ENCODE results near the gene LETMD1. TPM values are rescaled to one million over a fixed set of nuclear protein-coding genes. Genes with fewer than 3 reads are reported as not detected.

The LETMD1 gene
- total and polyA plus RNA-seq, 9 of the 15 experiments (the other 6 are each of a cell fraction or from before 2014, with no cell fraction given), result 58.7 to 163 (median 75.4) TPM

DNA sequence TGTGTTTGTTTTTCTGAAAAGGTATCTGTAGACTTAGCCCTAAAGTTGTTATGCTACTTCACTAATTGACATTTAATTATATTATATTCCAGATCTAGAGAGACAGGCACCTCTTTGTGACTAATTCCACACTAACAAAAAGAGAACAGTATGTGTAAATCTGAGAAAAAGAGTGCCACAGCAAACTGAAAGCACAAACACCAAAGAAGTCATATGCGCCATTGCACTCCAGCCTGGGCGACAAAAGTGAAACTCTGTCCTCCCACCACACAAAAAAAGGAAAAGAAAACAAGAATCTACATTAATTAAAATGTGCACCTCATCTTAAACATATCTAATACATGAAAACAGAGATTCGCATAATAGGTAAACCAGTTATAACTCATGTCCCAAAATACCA lies 39.7 kb downstream of the LETMD1 start:
- no peak for DNase-seq (ENCODE audit: extremely low read depth in 1 of 4, low spot score in 3 of 4)
- peaks cover 2 to 13% of the 10 kb centered on the region in 2 experiments; a peak in 2 of 5 replicates for H3K4me1 ChIP-seq (replicated peaks in 1 of 2; ENCODE audit: control insufficient read depth in 2 of 2, insufficient read depth in 2 of 2, low read length in 2 of 2)
- no peak for ATAC-seq
- WGBS (ENCODE audit: insufficient coverage, low coverage, missing lambda C conversion rate), result 94% methylated on average over 3 of the region's 3 CpGs
- H3K79me2 ChIP-seq (ENCODE audit: control insufficient read depth, insufficient read depth, low read length), result peaks cover 4% of the 10 kb centered on the region; the same call in 2 of the 3 replicates
- H3K4me2 ChIP-seq (ENCODE audit: insufficient read depth, low read length), result no peak overlapping the region
- H3K9me1 ChIP-seq (ENCODE audit: control insufficient read depth, insufficient read depth, low read length), result no peaks in the 10 kb centered on the region
- H3K9me3 ChIP-seq (replicated peaks; ENCODE audit: control insufficient read depth, insufficient read depth, low read depth, low read length), result no peaks in the 10 kb centered on the region
- POLR2A ChIA-PET, result no interaction called here
- intact Hi-C loops (cut with micrococcal nuclease), result no loop called here
- in situ Hi-C loops (cut with MboI), result no loop called here
- FAIRE-seq, result no peak
- H3K27me3 ChIP-seq (ENCODE audit: control insufficient read depth in 2 of 2, insufficient read depth in 2 of 2, low read length in 2 of 2), result no peaks in the 10 kb centered on the region; a peak in 1 of 5 replicates
- no peak overlapping the region for H3K4me3 ChIP-seq
- no peak overlapping the region for H2AFZ ChIP-seq (ENCODE audit: low read depth, low read length)
- H3K9ac ChIP-seq (ENCODE audit: insufficient read depth in 1 of 2, low read depth in 2 of 2, low read length in 2 of 2), result no peak overlapping the region
- no peak overlapping the region for H3K27ac ChIP-seq (ENCODE audit: extremely low read depth, low read depth, low read length)
- no peaks in the 10 kb centered on the region for H3K36me3 ChIP-seq (ENCODE audit: control insufficient read depth, insufficient read depth, low read length)
- CTCF ChIA-PET (ENCODE audit: low intra/inter-chr PET ratio), result interaction anchor here (0.6 kb wide), 1 partner anchor 727 kb away, joined by 3 read pairs; no protein-coding TSS in a partner anchor
- TF ChIP-seq ARID4B (CRISPR knock-in tag; IDR thresholded peaks at IDR 0.05), result no peak
- no peak for TF ChIP-seq CREB3L1 (IDR thresholded peaks at IDR 0.05; ENCODE audit: borderline replicate concordance, low read depth)
- TF ChIP-seq ZNF41 (CRISPR knock-in tag; conservative IDR thresholded peaks at IDR 0.05), result no peak
- TF ChIP-seq HMBOX1 (IDR thresholded peaks at IDR 0.05), result no peak
- no peak for TF ChIP-seq MXI1 (IDR thresholded peaks at IDR 0.05; ENCODE audit: low read depth, low read length)
- TF ChIP-seq FOXJ3 (CRISPR knock-in tag; IDR thresholded peaks at IDR 0.05), result no peak
- TF ChIP-seq U2AF1 (optimal IDR thresholded peaks at IDR 0.05; ENCODE audit: low read depth, low read length), result no peak
- no peak for TF ChIP-seq ZNF707 (CRISPR knock-in tag; conservative IDR thresholded peaks at IDR 0.05)
- no peak for TF ChIP-seq FOXK2 (conservative IDR thresholded peaks at IDR 0.05 in 1 of 2, IDR thresholded peaks at IDR 0.05 in 1 of 2; ENCODE audit: low read depth in 2 of 2)
- no peak for TF ChIP-seq MED1 (CRISPR knock-in tag; IDR thresholded peaks at IDR 0.05; ENCODE audit: borderline replicate concordance)
- TF ChIP-seq, protein P1, sequence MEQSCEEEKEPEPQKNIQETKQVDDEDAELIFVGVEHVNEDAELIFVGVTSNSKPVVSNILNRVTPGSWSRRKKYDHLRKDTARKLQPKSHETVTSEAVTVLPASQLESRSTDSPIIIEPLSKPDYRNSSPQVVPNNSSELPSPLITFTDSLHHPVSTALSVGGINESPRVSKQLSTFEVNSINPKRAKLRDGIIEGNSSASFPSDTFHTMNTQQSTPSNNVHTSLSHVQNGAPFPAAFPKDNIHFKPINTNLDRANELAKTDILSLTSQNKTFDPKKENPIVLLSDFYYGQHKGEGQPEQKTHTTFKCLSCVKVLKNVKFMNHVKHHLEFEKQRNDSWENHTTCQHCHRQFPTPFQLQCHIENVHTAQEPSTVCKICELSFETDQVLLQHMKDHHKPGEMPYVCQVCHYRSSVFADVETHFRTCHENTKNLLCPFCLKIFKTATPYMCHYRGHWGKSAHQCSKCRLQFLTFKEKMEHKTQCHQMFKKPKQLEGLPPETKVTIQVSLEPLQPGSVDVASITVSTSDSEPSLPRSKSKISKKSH (CRISPR knock-in tag; IDR thresholded peaks at IDR 0.05), result no peak
- H4K20me1 ChIP-seq (replicated peaks; ENCODE audit: control insufficient read depth, insufficient read depth, low read length), result no peaks in the 10 kb centered on the region
- no TSS peak for BruUV-seq (replicated peaks)

Data from K562 (cell line).